ENCODE measurements around the gene NTF3.

DNA sequence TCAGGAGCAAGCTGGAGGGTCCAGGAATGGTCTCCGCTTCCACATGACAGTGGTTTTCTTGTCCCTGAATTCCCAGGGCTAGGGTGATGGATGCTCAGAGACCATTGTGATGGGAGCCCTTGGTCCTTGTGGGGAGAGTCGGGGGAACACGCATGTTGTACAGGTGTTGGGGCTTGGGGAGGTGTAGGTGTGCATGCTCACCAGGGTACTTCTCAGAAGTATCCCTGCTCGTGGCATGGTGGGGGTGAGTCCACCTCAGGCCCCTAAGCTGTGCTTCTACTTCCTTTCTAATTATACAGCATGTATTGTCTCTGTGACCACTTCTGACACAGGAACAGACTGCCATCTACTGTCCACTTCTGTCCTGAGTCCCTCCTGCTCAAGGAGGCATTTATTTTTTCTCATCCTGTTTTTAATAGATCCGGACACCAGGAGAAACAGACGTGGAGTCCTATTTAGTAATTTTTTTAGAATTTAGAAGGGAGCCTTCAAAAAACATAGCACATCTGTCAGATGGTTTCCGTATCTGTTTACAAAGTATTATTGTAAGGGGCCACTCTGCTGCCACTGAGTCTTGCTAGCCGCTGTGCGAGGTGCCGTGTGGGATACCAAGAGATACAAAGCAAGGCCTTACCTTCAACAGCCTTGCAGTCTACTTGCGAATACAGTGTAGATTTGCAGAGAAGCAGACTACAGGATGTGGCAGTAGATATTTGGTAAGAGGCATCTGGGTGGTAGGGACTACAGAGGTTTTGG, 10.5 kb downstream of the NTF3 start:
- TF ChIP-seq POLR2AphosphoS5 (IDR thresholded peaks at IDR 0.05; ENCODE audit: control insufficient read depth, insufficient read depth, low read depth, low read length) (no peak), JUN (IDR thresholded peaks at IDR 0.05; ENCODE audit: borderline replicate concordance, low read depth, low read length) (no peak), JUN (CRISPR knock-in tag; IDR thresholded peaks at IDR 0.05; ENCODE audit: borderline replicate concordance) (no peak)
- TF ChIP-seq, protein P1, sequence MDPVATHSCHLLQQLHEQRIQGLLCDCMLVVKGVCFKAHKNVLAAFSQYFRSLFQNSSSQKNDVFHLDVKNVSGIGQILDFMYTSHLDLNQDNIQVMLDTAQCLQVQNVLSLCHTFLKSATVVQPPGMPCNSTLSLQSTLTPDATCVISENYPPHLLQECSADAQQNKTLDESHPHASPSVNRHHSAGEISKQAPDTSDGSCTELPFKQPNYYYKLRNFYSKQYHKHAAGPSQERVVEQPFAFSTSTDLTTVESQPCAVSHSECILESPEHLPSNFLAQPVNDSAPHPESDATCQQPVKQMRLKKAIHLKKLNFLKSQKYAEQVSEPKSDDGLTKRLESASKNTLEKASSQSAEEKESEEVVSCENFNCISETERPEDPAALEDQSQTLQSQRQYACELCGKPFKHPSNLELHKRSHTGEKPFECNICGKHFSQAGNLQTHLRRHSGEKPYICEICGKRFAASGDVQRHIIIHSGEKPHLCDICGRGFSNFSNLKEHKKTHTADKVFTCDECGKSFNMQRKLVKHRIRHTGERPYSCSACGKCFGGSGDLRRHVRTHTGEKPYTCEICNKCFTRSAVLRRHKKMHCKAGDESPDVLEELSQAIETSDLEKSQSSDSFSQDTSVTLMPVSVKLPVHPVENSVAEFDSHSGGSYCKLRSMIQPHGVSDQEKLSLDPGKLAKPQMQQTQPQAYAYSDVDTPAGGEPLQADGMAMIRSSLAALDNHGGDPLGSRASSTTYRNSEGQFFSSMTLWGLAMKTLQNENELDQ (CRISPR knock-in tag; IDR thresholded peaks at IDR 0.05; ENCODE audit: borderline replicate concordance) = no peak
- TF ChIP-seq, protein P2, sequence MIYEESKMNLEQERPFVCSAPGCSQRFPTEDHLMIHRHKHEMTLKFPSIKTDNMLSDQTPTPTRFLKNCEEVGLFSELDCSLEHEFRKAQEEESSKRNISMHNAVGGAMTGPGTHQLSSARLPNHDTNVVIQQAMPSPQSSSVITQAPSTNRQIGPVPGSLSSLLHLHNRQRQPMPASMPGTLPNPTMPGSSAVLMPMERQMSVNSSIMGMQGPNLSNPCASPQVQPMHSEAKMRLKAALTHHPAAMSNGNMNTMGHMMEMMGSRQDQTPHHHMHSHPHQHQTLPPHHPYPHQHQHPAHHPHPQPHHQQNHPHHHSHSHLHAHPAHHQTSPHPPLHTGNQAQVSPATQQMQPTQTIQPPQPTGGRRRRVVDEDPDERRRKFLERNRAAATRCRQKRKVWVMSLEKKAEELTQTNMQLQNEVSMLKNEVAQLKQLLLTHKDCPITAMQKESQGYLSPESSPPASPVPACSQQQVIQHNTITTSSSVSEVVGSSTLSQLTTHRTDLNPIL (CRISPR knock-in tag; IDR thresholded peaks at IDR 0.05) = no peak
- TF ChIP-seq, protein P3, sequence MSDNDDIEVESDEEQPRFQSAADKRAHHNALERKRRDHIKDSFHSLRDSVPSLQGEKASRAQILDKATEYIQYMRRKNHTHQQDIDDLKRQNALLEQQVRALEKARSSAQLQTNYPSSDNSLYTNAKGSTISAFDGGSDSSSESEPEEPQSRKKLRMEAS (CRISPR knock-in tag; IDR thresholded peaks at IDR 0.05) = no peak
- TF ChIP-seq, protein P4, sequence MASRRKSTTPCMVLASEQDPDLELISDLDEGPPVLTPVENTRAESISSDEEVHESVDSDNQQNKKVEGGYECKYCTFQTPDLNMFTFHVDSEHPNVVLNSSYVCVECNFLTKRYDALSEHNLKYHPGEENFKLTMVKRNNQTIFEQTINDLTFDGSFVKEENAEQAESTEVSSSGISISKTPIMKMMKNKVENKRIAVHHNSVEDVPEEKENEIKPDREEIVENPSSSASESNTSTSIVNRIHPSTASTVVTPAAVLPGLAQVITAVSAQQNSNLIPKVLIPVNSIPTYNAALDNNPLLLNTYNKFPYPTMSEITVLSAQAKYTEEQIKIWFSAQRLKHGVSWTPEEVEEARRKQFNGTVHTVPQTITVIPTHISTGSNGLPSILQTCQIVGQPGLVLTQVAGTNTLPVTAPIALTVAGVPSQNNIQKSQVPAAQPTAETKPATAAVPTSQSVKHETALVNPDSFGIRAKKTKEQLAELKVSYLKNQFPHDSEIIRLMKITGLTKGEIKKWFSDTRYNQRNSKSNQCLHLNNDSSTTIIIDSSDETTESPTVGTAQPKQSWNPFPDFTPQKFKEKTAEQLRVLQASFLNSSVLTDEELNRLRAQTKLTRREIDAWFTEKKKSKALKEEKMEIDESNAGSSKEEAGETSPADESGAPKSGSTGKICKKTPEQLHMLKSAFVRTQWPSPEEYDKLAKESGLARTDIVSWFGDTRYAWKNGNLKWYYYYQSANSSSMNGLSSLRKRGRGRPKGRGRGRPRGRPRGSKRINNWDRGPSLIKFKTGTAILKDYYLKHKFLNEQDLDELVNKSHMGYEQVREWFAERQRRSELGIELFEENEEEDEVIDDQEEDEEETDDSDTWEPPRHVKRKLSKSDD (conservative IDR thresholded peaks at IDR 0.05; ENCODE audit: low read length) = no peak

Data from K562 (cell line).